NCI-H1417 (cell line): ENCODE measurements around the gene UPF1.
"Not testable (repeated sequence)": the region's sequence is repeated elsewhere in the genome, so short reads cannot be mapped to it uniquely, and the experiment has no call there.

Experiments used
- DNase-seq, 3 experiments: peaks; one replicate each; lab custom pipeline; 2025; lab: John Stamatoyannopoulos, UW

The UPF1 gene

GRCh38 chr19:18898607-18899408 lies 67.0 kb downstream of the UPF1 start:
- DNase-seq = no peak

GRCh38 chr19:18899624-18900560 lies 68.1 kb downstream of the UPF1 start:
- no peak for DNase-seq

GRCh38 chr19:18900700-18901481 lies 69.1 kb downstream of the UPF1 start:
- no peak for DNase-seq

GRCh38 chr19:18901491-18901890 lies 69.7 kb downstream of the UPF1 start:
- no peak for DNase-seq

GRCh38 chr19:18902519-18902918 lies 70.8 kb downstream of the UPF1 start:
- DNase-seq = not testable (repeated sequence)

GRCh38 chr19:18903156-18904037 lies 71.6 kb downstream of the UPF1 start:
- DNase-seq = no peak

- DNase-seq = no peak
These were observed 72.7 kb downstream of the UPF1 start for GRCh38 chr19:18904334-18905057.

GRCh38 chr19:18905058-18905456 lies 73.3 kb downstream of the UPF1 start:
- DNase-seq = no peak

- DNase-seq = no peak
These were observed 73.9 kb downstream of the UPF1 start for GRCh38 chr19:18905513-18906236.

- no peak for DNase-seq
These were observed 75.1 kb downstream of the UPF1 start for GRCh38 chr19:18906605-18907519.

GRCh38 chr19:18908917-18909619 lies 77.3 kb downstream of the UPF1 start:
- DNase-seq = no peak

GRCh38 chr19:18910010-18910409 lies 78.3 kb downstream of the UPF1 start:
- DNase-seq = no peak

- DNase-seq = no peak
These were observed 79.2 kb downstream of the UPF1 start for GRCh38 chr19:18910801-18911436.

GRCh38 chr19:18912933-18913332 lies 81.2 kb downstream of the UPF1 start:
- no peak for DNase-seq

- no peak for DNase-seq
These were observed 81.7 kb downstream of the UPF1 start for GRCh38 chr19:18913466-18913865.

- DNase-seq = peak in 2 of 3 experiments; percentile 5 to 56
These were observed 83.9 kb downstream of the UPF1 start for GRCh38 chr19:18915639-18916038.

GRCh38 chr19:18917593-18917992 lies 85.8 kb downstream of the UPF1 start:
- not testable (repeated sequence) for DNase-seq
